ENCODE data around the gene F8A2. TPM values are rescaled to one million over a fixed set of nuclear protein-coding genes. Genes with fewer than 3 reads are reported as not detected.
"Not testable (repeated sequence)": the region's sequence is repeated elsewhere in the genome, so short reads cannot be mapped to it uniquely, and the experiment has no call there.

F8A2 gene
- total RNA-seq (2014; rRNA removed; shearing (Covaris generic)), result not detected in 2 replicates

- not testable (repeated sequence) for DNase-seq (ENCODE audit: low spot score)
Observed at GRCh38 chrX:155381843-155382528, at the start of gene F8A2. Gene F8A2, plus strand, starts transcription at chrX:155382095. Its CDS starts 20 bp downstream, at chrX:155382115.

- DNase-seq (ENCODE audit: low spot score), result no peak
Observed at GRCh38 chrX:155333544-155334100, 48.3 kb upstream of the F8A2 start.

- DNase-seq (ENCODE audit: low spot score), result peak; percentile 95
Observed at GRCh38 chrX:155334486-155335336, 47.2 kb upstream of the F8A2 start, which contains the start of gene CLIC2. Gene CLIC2, minus strand, starts transcription at chrX:155334614. Its CDS starts 187 bp downstream, at chrX:155334427.

GRCh38 chrX:155335337-155335712, 46.6 kb upstream of the F8A2 start:
- not testable (repeated sequence) for DNase-seq (ENCODE audit: low spot score)

GRCh38 chrX:155345689-155346088, 36.2 kb upstream of the F8A2 start:
- not testable (repeated sequence) for DNase-seq (ENCODE audit: low spot score)

GRCh38 chrX:155349448-155349847, 32.4 kb upstream of the F8A2 start:
- DNase-seq (ENCODE audit: low spot score), result not testable (repeated sequence)

- DNase-seq (ENCODE audit: low spot score), result not testable (repeated sequence)
Observed at GRCh38 chrX:155363712-155364111, 18.2 kb upstream of the F8A2 start.

- DNase-seq (ENCODE audit: low spot score), result not testable (repeated sequence)
Observed at GRCh38 chrX:155373777-155374458, 8.0 kb upstream of the F8A2 start.

GRCh38 chrX:155379802-155380201, 2.1 kb upstream of the F8A2 start:
- not testable (repeated sequence) for DNase-seq (ENCODE audit: low spot score)

- not testable (repeated sequence) for DNase-seq (ENCODE audit: low spot score)
Observed at GRCh38 chrX:155382529-155382967, 653 bp downstream of the F8A2 start.

GRCh38 chrX:155389634-155390033, 7.7 kb downstream of the F8A2 start:
- DNase-seq (ENCODE audit: low spot score), result no peak

- peak; percentile 5 for DNase-seq (ENCODE audit: low spot score)
Observed at GRCh38 chrX:155394747-155395276, 12.9 kb downstream of the F8A2 start.

- DNase-seq (ENCODE audit: low spot score), result no peak
Observed at GRCh38 chrX:155406429-155406828, 24.5 kb downstream of the F8A2 start.

- no peak for DNase-seq (ENCODE audit: low spot score)
Observed at GRCh38 chrX:155417769-155418168, 35.9 kb downstream of the F8A2 start.

Other genes with a start within 250 kb of the F8A2 start
- gene VBP1, start 165.6 kb upstream of the F8A2 start, total RNA-seq (2014; rRNA removed; shearing (Covaris generic)), result 126 and 140 TPM in 2 replicates
- gene RAB39B, start 117.6 kb upstream of the F8A2 start, total RNA-seq (2014; rRNA removed; shearing (Covaris generic)), result 1.6 and 2.6 TPM in 2 replicates
- gene CLIC2, start 47.5 kb upstream of the F8A2 start, total RNA-seq (2014; rRNA removed; shearing (Covaris generic)), result 31.6 and 44.7 TPM in 2 replicates
- 0.41 and 5.0 TPM in 2 replicates for gene F8A3, start 76.5 kb downstream of the F8A2 start, total RNA-seq (2014; rRNA removed; shearing (Covaris generic))
- 0.80 and 0.93 TPM in 2 replicates for gene SPRY3, start 230.5 kb downstream of the F8A2 start, total RNA-seq (2014; rRNA removed; shearing (Covaris generic))
- gene TMLHE, start 230.9 kb downstream of the F8A2 start, total RNA-seq (2014; rRNA removed; shearing (Covaris generic)), result 10.9 and 11.0 TPM in 2 replicates